ENCODE results near the gene NAPEPLD.

GRCh38 chr7:103068414-103069403, 80.2 kb downstream of the NAPEPLD start:
- TF ChIP-seq CTCF (conservative IDR thresholded peaks at IDR 0.05; ENCODE audit: low read depth in 2 of 2) (no peak), CREB1 (CRISPR knock-in tag; IDR thresholded peaks at IDR 0.05; ENCODE audit: low read depth) (no peak), EZH2phosphoT487 (IDR thresholded peaks at IDR 0.05; ENCODE audit: unreplicated experiment) (no peak), EZH2 (IDR thresholded peaks at IDR 0.05; ENCODE audit: low read depth, unreplicated experiment) (no peak), POLR2AphosphoS5 (IDR thresholded peaks at IDR 0.05; ENCODE audit: low read depth) (no peak), NANOG (IDR thresholded peaks at IDR 0.05; ENCODE audit: borderline replicate concordance) (no peak), STAT1 (IDR thresholded peaks at IDR 0.05; ENCODE audit: unreplicated experiment) (no peak), REST (IDR thresholded peaks at IDR 0.05; ENCODE audit: unreplicated experiment) (no peak), JUNB (IDR thresholded peaks at IDR 0.05; ENCODE audit: unreplicated experiment) (no peak), ZNF114 (CRISPR knock-in tag; IDR thresholded peaks at IDR 0.05) (no peak), ETS1 (IDR thresholded peaks at IDR 0.05) (no peak), ZNF331 (CRISPR knock-in tag; IDR thresholded peaks at IDR 0.05; ENCODE audit: low read depth) (no peak), ZNF462 (CRISPR knock-in tag; IDR thresholded peaks at IDR 0.05) (no peak)

Measured in GM23338 (cell line).